Muscle of leg (tissue), 11 donors: ENCODE data around the gene MAP3K20. TPM values are rescaled to one million over a fixed set of nuclear protein-coding genes. Genes with fewer than 3 reads are reported as not detected.

Experiments used
- DNase-seq: peaks from one replicate; pipeline ENCODE4 v3.0.0; 2013
- H3K27ac ChIP-seq: one replicate; pipeline ENCODE4 v1.5.1; 2013; ENCODE audit warnings: mild to moderate bottlenecking, low read length, control low read depth
- H3K27me3 ChIP-seq: one replicate; pipeline ENCODE4 v1.6.1; 2013; ENCODE audit warnings: low read length; ENCODE audit not compliant: control insufficient read depth, insufficient read depth
- H3K36me3 ChIP-seq: one replicate; pipeline ENCODE4 v1.6.1; 2013; ENCODE audit warnings: low read length; ENCODE audit not compliant: control insufficient read depth, insufficient read depth
- H3K4me1 ChIP-seq: one replicate; pipeline ENCODE4 v1.6.1; 2013; ENCODE audit warnings: low read length; ENCODE audit not compliant: control insufficient read depth, insufficient read depth
- H3K4me3 ChIP-seq: one replicate; pipeline ENCODE4 v1.5.1; 2013; ENCODE audit warnings: low read length, control low read depth
- H3K9me3 ChIP-seq: replicated peaks from 2 replicates; pipeline ENCODE4 v1.6.1; 2013; ENCODE audit warnings: low read depth, low read length; ENCODE audit not compliant: control insufficient read depth
- WGBS: methylation state at CpG from one replicate; pipeline ENCODE4 v1.1.5; 2013; ENCODE audit warnings: missing lambda C conversion rate; ENCODE audit not compliant: insufficient coverage; 5-methylcytosine and 5-hydroxymethylcytosine counted together
- polyA plus RNA-seq, 8 donors: library from polyadenylated mRNA; unstranded; fragments of 120-200 nt; gene quantifications; one replicate each; pipeline versions ENCODE4 v1.2.1 to v1.2.3, GENCODE V29; 2013; ENCODE audit warnings: inconsistent platforms in 1 of 8, low replicate concordance in 1 of 8; ENCODE audit not compliant: insufficient read length in 8 of 8, insufficient read depth in 1 of 8
- total RNA-seq: library from RNA; stranded (reverse); fragments of 120-200 nt; gene quantifications from one replicate; pipeline ENCODE4 v1.2.4, GENCODE V29; 2013

Gene MAP3K20
- total and polyA plus RNA-seq, 9 donors = 50.9 to 105 (median 84.2) TPM

- Histone ChIP-seq H3K27ac (no peak overlapping the region), H3K9me3 (no peaks in the 10 kb centered on the region), H3K27me3 (no peaks in the 10 kb centered on the region), H3K4me3 (no peak overlapping the region), H3K36me3 (peaks cover 2% of the 10 kb centered on the region), H3K4me1 (peaks cover 17% of the 10 kb centered on the region)
- DNase-seq = no peak
- WGBS = no CpG with 5 or more reads among the region's 1 CpG
Measured at GRCh38 chr2:173094731-173095130, 19.1 kb downstream of the MAP3K20 start.

- no peak for DNase-seq
- H3K27ac ChIP-seq = no peak overlapping the region
- H3K36me3 ChIP-seq = peaks cover 2% of the 10 kb centered on the region
- H3K9me3 ChIP-seq = no peaks in the 10 kb centered on the region
- H3K4me3 ChIP-seq = no peak overlapping the region
- H3K27me3 ChIP-seq = no peaks in the 10 kb centered on the region
- peaks cover 15% of the 10 kb centered on the region for H3K4me1 ChIP-seq
- WGBS = no CpG with 5 or more reads among the region's 1 CpG
Measured at GRCh38 chr2:173095356-173095755, 19.7 kb downstream of the MAP3K20 start.

DNA sequence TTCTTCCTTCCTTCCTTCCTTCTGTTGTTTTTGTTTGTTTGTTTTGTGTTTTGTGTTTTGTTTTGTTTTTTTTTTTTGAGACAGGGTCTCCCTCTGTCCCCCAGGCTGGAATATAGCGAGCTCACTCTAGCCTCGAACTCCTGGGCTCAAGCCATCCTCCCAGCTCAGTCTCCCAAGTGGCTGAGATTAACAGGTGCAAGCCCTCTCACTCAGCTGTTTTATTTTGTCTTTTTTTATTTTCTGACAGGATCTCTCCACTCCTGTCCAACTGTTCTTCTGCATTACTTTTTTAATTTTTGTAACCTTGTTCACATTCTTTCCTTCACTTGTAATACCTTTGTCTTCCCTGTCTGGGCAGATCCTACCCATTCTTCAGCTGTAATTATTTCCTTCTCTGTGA is 23.6 kb downstream of the MAP3K20 start:
- 59% methylated on average over 2 of the region's 2 CpGs for WGBS
- Histone ChIP-seq H3K9me3 (no peaks in the 10 kb centered on the region), H3K4me3 (no peak overlapping the region), H3K27ac (no peak overlapping the region), H3K36me3 (no peaks in the 10 kb centered on the region), H3K27me3 (no peaks in the 10 kb centered on the region), H3K4me1 (no peaks in the 10 kb centered on the region)
- no peak for DNase-seq

- WGBS = no CpG with 5 or more reads among the region's 2 CpGs
- Histone ChIP-seq H3K4me1 (no peaks in the 10 kb centered on the region), H3K27me3 (no peaks in the 10 kb centered on the region), H3K4me3 (no peak overlapping the region), H3K9me3 (no peaks in the 10 kb centered on the region), H3K27ac (no peak overlapping the region), H3K36me3 (no peaks in the 10 kb centered on the region)
- no peak for DNase-seq
Measured at GRCh38 chr2:173099804-173100203, 24.2 kb downstream of the MAP3K20 start.

DNA sequence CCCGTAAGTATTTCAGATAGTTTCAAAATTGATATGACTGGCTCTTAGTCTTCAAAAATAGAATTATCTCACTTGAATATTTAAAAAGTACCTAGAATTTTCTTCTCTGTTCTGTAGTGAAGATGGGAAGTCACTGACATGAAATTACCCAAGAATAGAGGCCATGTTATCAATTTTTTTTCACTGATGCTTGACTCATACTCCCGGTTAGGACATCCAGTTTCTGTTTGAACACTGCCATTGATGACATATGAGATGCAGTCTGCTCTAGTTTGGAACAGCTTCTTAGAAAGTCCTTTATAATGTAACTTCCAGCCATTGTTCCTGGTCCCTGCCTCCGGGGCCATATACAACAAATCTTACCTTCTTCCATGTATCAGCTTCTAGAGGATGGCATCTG is 26.0 kb downstream of the MAP3K20 start:
- no peak for DNase-seq
- H3K27ac ChIP-seq = no peak overlapping the region
- no CpG with 5 or more reads among the region's 3 CpGs for WGBS

GRCh38 chr2:173104156-173104555 is 28.5 kb downstream of the MAP3K20 start:
- WGBS = no CpG with 5 or more reads among the region's 1 CpG
- DNase-seq = no peak
- Histone ChIP-seq H3K9me3 (no peaks in the 10 kb centered on the region), H3K27me3 (no peaks in the 10 kb centered on the region), H3K27ac (no peak overlapping the region), H3K4me3 (no peak overlapping the region), H3K36me3 (no peaks in the 10 kb centered on the region), H3K4me1 (peaks cover 2% of the 10 kb centered on the region)

More for the DNA sequence above, 26.0 kb downstream of the MAP3K20 start:
- Histone ChIP-seq H3K4me3 (no peak overlapping the region), H3K9me3 (no peaks in the 10 kb centered on the region), H3K36me3 (no peaks in the 10 kb centered on the region), H3K27me3 (no peaks in the 10 kb centered on the region), H3K4me1 (peaks cover under 1% of the 10 kb centered on the region)

DNA sequence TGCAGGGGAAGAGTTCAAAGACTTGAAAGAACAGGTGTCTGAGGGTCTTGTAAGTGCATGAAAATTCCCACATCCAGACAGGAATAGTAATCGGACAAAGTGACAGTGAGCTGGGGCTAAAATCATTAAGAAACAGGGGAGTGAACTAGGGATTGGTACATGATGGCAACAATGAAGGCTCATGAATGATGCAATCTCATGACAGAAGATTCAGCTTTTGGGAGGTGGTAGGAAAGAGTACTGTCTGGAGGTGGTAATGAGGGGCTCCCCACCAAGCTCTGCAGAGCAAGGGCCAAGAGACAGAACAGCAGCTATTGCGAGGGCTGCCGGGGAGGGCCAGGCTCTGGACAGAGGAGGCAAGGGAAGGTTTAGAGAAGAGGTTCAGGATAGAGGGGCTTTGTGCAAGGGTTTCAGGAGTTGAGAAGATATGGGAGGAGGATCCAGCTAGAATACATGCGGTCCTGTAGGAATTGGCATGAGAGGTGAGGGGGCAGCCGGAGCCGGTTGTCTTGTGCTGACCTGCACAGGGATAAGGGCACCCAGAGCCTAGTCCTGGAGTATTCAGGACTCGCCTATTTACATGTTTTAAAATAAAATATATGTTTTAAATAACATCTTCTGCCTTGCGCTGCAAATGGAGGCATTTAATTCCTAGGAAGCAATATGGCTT is 31.4 kb downstream of the MAP3K20 start:
- Histone ChIP-seq H3K4me1 (peaks cover 2% of the 10 kb centered on the region), H3K9me3 (no peaks in the 10 kb centered on the region), H3K4me3 (no peak overlapping the region), H3K27me3 (no peaks in the 10 kb centered on the region), H3K27ac (no peak overlapping the region), H3K36me3 (no peaks in the 10 kb centered on the region)
- 93% methylated on average over 3 of the region's 8 CpGs for WGBS
- DNase-seq = no peak

- no peak for DNase-seq
- Histone ChIP-seq H3K9me3 (no peaks in the 10 kb centered on the region), H3K27ac (no peak overlapping the region), H3K4me3 (no peak overlapping the region), H3K36me3 (no peaks in the 10 kb centered on the region), H3K4me1 (peaks cover 2% of the 10 kb centered on the region), H3K27me3 (no peaks in the 10 kb centered on the region)
- 80% methylated on average over 1 of the region's 6 CpGs for WGBS
Measured at GRCh38 chr2:173107629-173108022, 32.0 kb downstream of the MAP3K20 start.

GRCh38 chr2:173109253-173110188 is 33.9 kb downstream of the MAP3K20 start:
- Histone ChIP-seq H3K9me3 (peaks cover 3% of the 10 kb centered on the region), H3K4me1 (peaks cover 2% of the 10 kb centered on the region), H3K27ac (no peak overlapping the region), H3K27me3 (no peaks in the 10 kb centered on the region), H3K4me3 (no peak overlapping the region), H3K36me3 (no peaks in the 10 kb centered on the region)
- DNase-seq = no peak
- no CpG with 5 or more reads among the region's 6 CpGs for WGBS

DNA sequence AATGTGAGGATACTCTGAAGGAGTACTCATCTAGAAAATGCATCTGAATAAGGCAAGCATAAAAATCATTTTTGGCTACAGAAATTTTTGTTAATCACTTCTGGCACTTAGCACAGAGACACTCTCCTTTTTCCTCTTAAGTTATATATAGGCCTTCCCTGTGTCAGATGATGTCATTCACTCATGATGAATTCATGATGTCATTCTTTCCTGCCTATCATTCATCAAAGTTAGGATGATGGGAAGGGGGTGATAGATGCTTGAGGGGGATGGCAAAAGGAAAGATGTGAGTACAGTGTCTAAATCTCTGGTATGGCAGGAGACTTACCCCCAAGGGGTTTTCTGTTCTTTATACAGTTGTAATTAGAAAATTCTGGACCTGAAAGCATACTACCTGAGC is 42.0 kb downstream of the MAP3K20 start:
- H3K4me1 ChIP-seq = peaks cover 5% of the 10 kb centered on the region
- H3K36me3 ChIP-seq = peaks cover 2% of the 10 kb centered on the region
- DNase-seq = no peak

More for the DNA sequence above, 42.0 kb downstream of the MAP3K20 start:
- H3K4me3 ChIP-seq = no peak overlapping the region
- peaks cover 3% of the 10 kb centered on the region for H3K9me3 ChIP-seq
- no peaks in the 10 kb centered on the region for H3K27me3 ChIP-seq
- H3K27ac ChIP-seq = no peak overlapping the region
